ENCODE measurements around the gene FGR.

The FGR gene

GRCh38 chr1:27567971-27568299 lies 67.0 kb downstream of the FGR start:
- no peak for DNase-seq (ENCODE audit: low read depth, low spot score)

- DNase-seq (ENCODE audit: low read depth, low spot score), result peak; percentile 71
Observed at GRCh38 chr1:27567146-27567526, 67.8 kb downstream of the FGR start.

- peak; percentile 52 for DNase-seq (ENCODE audit: low read depth, low spot score)
Observed at GRCh38 chr1:27566462-27567145, 68.4 kb downstream of the FGR start.

- DNase-seq (ENCODE audit: low read depth, low spot score), result no peak
Observed at GRCh38 chr1:27564710-27565649, 70.0 kb downstream of the FGR start.

- DNase-seq (ENCODE audit: low read depth, low spot score), result peak; percentile 55
Observed at GRCh38 chr1:27563591-27564471, 71.2 kb downstream of the FGR start.

GRCh38 chr1:27563341-27563590 lies 71.7 kb downstream of the FGR start:
- no peak for DNase-seq (ENCODE audit: low read depth, low spot score)

GRCh38 chr1:27562534-27563340 lies 72.2 kb downstream of the FGR start:
- DNase-seq (ENCODE audit: low read depth, low spot score), result no peak

Measured in ELF-1 (cell line).